Neural progenitor cell (in vitro differentiated cells): ENCODE measurements around the gene VAT1L. TPM values are rescaled to one million over a fixed set of nuclear protein-coding genes. Genes with fewer than 3 reads are reported as not detected.

ENCODE experiments used
- DNase-seq: peaks from one replicate; pipeline ENCODE4 v3.0.0-alpha.2; 2016; ENCODE audit warnings: low spot score
- H2AFZ ChIP-seq: fragments of 200-600 bp; sonication (generic); replicated peaks from 2 replicates; pipeline ENCODE4 v1.6.1; 2016; ENCODE audit warnings: antibody characterized with exemption
- H3F3A ChIP-seq: fragments of 200-600 bp; sonication (generic); 2 replicates; pipeline ENCODE4 v1.6.1; 2016; ENCODE audit warnings: antibody characterized with exemption, low read depth
- H3K27ac ChIP-seq: fragments of 200-600 bp; sonication (generic); 2 replicates; pipeline ENCODE4 v1.5.1; 2016; ENCODE audit warnings: mild to moderate bottlenecking
- H3K27me3 ChIP-seq: fragments of 200-600 bp; sonication (generic); 2 replicates; pipeline ENCODE4 v1.6.1; 2016; ENCODE audit warnings: mild to moderate bottlenecking, moderate library complexity
- H3K36me3 ChIP-seq: fragments of 200-600 bp; sonication (generic); 2 replicates; pipeline ENCODE4 v1.5.1; 2016
- H3K4me1 ChIP-seq: fragments of 200-600 bp; sonication (generic); 2 replicates; pipeline ENCODE4 v1.6.1; 2016; ENCODE audit warnings: mixed run types
- H3K4me2 ChIP-seq: fragments of 200-600 bp; sonication (generic); 2 replicates; pipeline ENCODE4 v1.6.1; 2016
- H3K4me3 ChIP-seq: fragments of 200-600 bp; sonication (generic); 2 replicates; pipeline ENCODE4 v1.5.1; 2016
- H3K79me2 ChIP-seq: fragments of 200-600 bp; sonication (generic); 2 replicates; pipeline ENCODE4 v1.6.1; 2016; ENCODE audit warnings: low read depth
- H3K9ac ChIP-seq: fragments of 200-600 bp; sonication (generic); 2 replicates; pipeline ENCODE4 v1.6.1; 2016
- H3K9me3 ChIP-seq: fragments of 200-600 bp; sonication (generic); 2 replicates; pipeline ENCODE4 v1.5.1; 2016; ENCODE audit warnings: low read depth
- H4K20me1 ChIP-seq: fragments of 200-600 bp; sonication (generic); 2 replicates; pipeline ENCODE4 v1.6.1; 2016; ENCODE audit warnings: low read depth
- H3K27ac Mint-ChIP-seq: 3 replicates; pipeline ENCODE4 v1.8.0; 2021; ENCODE audit warnings: mixed read lengths
- H3K27me3 Mint-ChIP-seq: 2 replicates; pipeline ENCODE4 v1.8.0; 2022; ENCODE audit warnings: low read depth, mild to moderate bottlenecking, inconsistent platforms, moderate library complexity, mixed read lengths; ENCODE audit not compliant: insufficient read depth
- H3K36me3 Mint-ChIP-seq: 3 replicates; pipeline ENCODE4 v1.8.0; 2021; ENCODE audit warnings: mixed read lengths
- H3K4me1 Mint-ChIP-seq: 3 replicates; pipeline ENCODE4 v1.8.0; 2021; ENCODE audit warnings: mixed read lengths
- H3K4me3 Mint-ChIP-seq: 3 replicates; pipeline ENCODE4 v1.8.0; 2021; ENCODE audit warnings: mild to moderate bottlenecking, moderate library complexity, mixed read lengths
- H3K9me3 Mint-ChIP-seq: 3 replicates; pipeline ENCODE4 v1.8.0; 2020; ENCODE audit warnings: mixed read lengths
- CTCF ChIP-seq: fragments of 200-600 bp; sonication (generic); IDR thresholded peaks from 2 replicates; pipeline ENCODE4 v1.5.1; 2017; ENCODE audit warnings: antibody characterized with exemption, mild to moderate bottlenecking
- EZH2 ChIP-seq: fragments of 200-600 bp; sonication (generic); IDR thresholded peaks from 2 replicates; pipeline ENCODE4 v1.6.1; 2017; ENCODE audit warnings: antibody characterized with exemption, mild to moderate bottlenecking, moderate library complexity
- EZH2phosphoT487 ChIP-seq: fragments of 200-600 bp; sonication (generic); IDR thresholded peaks from 2 replicates; pipeline ENCODE4 v1.6.1; 2017; ENCODE audit warnings: antibody characterized with exemption
- total RNA-seq: library from RNA; depleted of rRNA; stranded (reverse); fragments of >200 nt; gene quantifications from 2 replicates; pipeline ENCODE4 v1.2.3, GENCODE V29; 2015; ENCODE audit warnings: low replicate concordance

The VAT1L gene
- total RNA-seq, 1 donor from 2014 or later = 43.2 TPM

DNA sequence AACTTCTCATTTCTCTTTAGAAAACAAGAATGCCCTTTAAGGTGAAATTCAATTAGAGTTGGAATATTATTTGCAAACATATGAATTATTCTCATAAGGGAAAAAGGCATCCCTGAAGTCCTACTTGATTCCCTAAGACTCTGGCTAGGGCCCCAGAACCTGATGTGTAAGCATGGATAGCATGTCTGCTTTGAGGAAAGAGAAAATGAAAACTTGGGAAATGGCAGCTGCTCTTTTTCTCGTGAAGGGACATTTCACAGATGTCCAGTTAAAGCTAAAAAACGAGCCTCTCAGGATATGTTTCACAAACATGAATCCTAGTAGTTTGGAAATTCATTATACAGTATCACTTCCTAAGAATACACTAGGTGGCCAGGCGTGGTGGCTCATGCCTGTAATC lies 121.7 kb downstream of the VAT1L start:
- no peak overlapping the region for H3K4me3 Mint-ChIP-seq
- peaks cover 18% of the 10 kb centered on the region for H3K4me1 Mint-ChIP-seq
- DNase-seq = no peak
- Histone ChIP-seq H4K20me1 (no peaks in the 10 kb centered on the region), H3K4me2 (no peak overlapping the region), H3K27me3 (no peaks in the 10 kb centered on the region), H3K4me1 (no peaks in the 10 kb centered on the region), H3K27ac (no peak overlapping the region), H3K9me3 (no peaks in the 10 kb centered on the region), H3K9ac (no peak overlapping the region), H2AFZ (no peak overlapping the region), H3K79me2 (no peaks in the 10 kb centered on the region), H3K36me3 (no peaks in the 10 kb centered on the region), H3F3A (no peaks in the 10 kb centered on the region), H3K4me3 (no peak overlapping the region)
- peaks cover 21% of the 10 kb centered on the region for H3K36me3 Mint-ChIP-seq
- peaks cover 6% of the 10 kb centered on the region for H3K27me3 Mint-ChIP-seq
- no peak overlapping the region for H3K27ac Mint-ChIP-seq
- H3K9me3 Mint-ChIP-seq = no peaks in the 10 kb centered on the region
- no peak for TF ChIP-seq EZH2phosphoT487
- TF ChIP-seq EZH2 = no peak
- no peak for TF ChIP-seq CTCF

GRCh38 chr16:77912617-77913016 lies 124.3 kb downstream of the VAT1L start:
- Histone ChIP-seq H3F3A (no peaks in the 10 kb centered on the region), H3K4me2 (no peak overlapping the region), H3K27ac (no peak overlapping the region), H3K27me3 (no peaks in the 10 kb centered on the region), H3K9ac (no peak overlapping the region), H4K20me1 (no peaks in the 10 kb centered on the region), H3K4me3 (no peak overlapping the region), H2AFZ (no peak overlapping the region), H3K79me2 (no peaks in the 10 kb centered on the region), H3K36me3 (no peaks in the 10 kb centered on the region), H3K4me1 (no peaks in the 10 kb centered on the region), H3K9me3 (no peaks in the 10 kb centered on the region)
- no peak overlapping the region for H3K4me3 Mint-ChIP-seq
- TF ChIP-seq EZH2 = no peak
- TF ChIP-seq CTCF = no peak
- TF ChIP-seq EZH2phosphoT487 = no peak
- DNase-seq = no peak
- peaks cover 2% of the 10 kb centered on the region for H3K27me3 Mint-ChIP-seq
- H3K4me1 Mint-ChIP-seq = peaks cover 22% of the 10 kb centered on the region
- peaks cover 13% of the 10 kb centered on the region for H3K36me3 Mint-ChIP-seq
- no peaks in the 10 kb centered on the region for H3K9me3 Mint-ChIP-seq
- no peak overlapping the region for H3K27ac Mint-ChIP-seq

- Mint-ChIP-seq H3K4me1 (peaks cover 29% of the 10 kb centered on the region), H3K27me3 (peaks cover 2% of the 10 kb centered on the region), H3K4me3 (no peak overlapping the region), H3K9me3 (no peaks in the 10 kb centered on the region), H3K27ac (peak overlapping the region; percentile 94), H3K36me3 (peaks cover 13% of the 10 kb centered on the region)
- Histone ChIP-seq H3K79me2 (no peaks in the 10 kb centered on the region), H3K27me3 (no peaks in the 10 kb centered on the region), H3K4me2 (no peak overlapping the region), H3K4me1 (no peaks in the 10 kb centered on the region), H3K4me3 (no peak overlapping the region), H2AFZ (no peak overlapping the region), H3K36me3 (no peaks in the 10 kb centered on the region), H4K20me1 (no peaks in the 10 kb centered on the region), H3F3A (no peaks in the 10 kb centered on the region), H3K9me3 (no peaks in the 10 kb centered on the region), H3K27ac (no peak overlapping the region), H3K9ac (no peak overlapping the region)
- TF ChIP-seq EZH2 (no peak), CTCF (no peak), EZH2phosphoT487 (no peak)
- no peak for DNase-seq
Observed at GRCh38 chr16:77913738-77914253, 125.4 kb downstream of the VAT1L start.
